Thyroid gland (tissue), 4 donors: Measurements from ENCODE around the gene TBC1D17.

Experiments used
- CTCF ChIP-seq, 6 experiments: fragments of 200-600 bp in 3 of 6; fragments of 450-650 bp in 3 of 6; sonication (generic) in 3 of 6; IDR thresholded peaks; one replicate each; pipeline ENCODE4 v1.5.1; 2016 to 2019; ENCODE audit warnings: antibody characterized with exemption in 6 of 6, mild to moderate bottlenecking in 2 of 6, inconsistent platforms in 1 of 6, moderate library complexity in 1 of 6
- POLR2A ChIP-seq, 2 donors: fragments of 450-650 bp; IDR thresholded peaks; one replicate each; pipeline ENCODE4 v1.6.1; 2017; ENCODE audit warnings: antibody characterized with exemption in 2 of 2, mild to moderate bottlenecking in 2 of 2, moderate library complexity in 1 of 2

- TF ChIP-seq CTCF (IDR thresholded peaks at IDR 0.05) (no peak), POLR2A (IDR thresholded peaks at IDR 0.05) (no peak)
Measured at GRCh38 chr19:49883094-49883493, 5.6 kb downstream of the TBC1D17 start.
